HFFc6 (cell line): Measurements from ENCODE around the gene AOX1. TPM values are rescaled to one million over a fixed set of nuclear protein-coding genes. Genes with fewer than 3 reads are reported as not detected.

ENCODE experiments used
- DNase-seq: peaks from one replicate; pipeline ENCODE4 v3.0.0-alpha.2; 2018
- H3K27ac Mint-ChIP-seq: 2 replicates; pipeline ENCODE4 v1.8.0; 2020; ENCODE audit warnings: mild to moderate bottlenecking, mixed read lengths
- H3K27me3 Mint-ChIP-seq: 2 replicates; pipeline ENCODE4 v1.8.0; 2021; ENCODE audit warnings: mild to moderate bottlenecking, moderate library complexity, mixed read lengths; ENCODE audit not compliant: insufficient read depth
- H3K36me3 Mint-ChIP-seq: 2 replicates; pipeline ENCODE4 v1.8.0; 2021; ENCODE audit warnings: low read depth, mixed read lengths
- H3K4me1 Mint-ChIP-seq: 2 replicates; pipeline ENCODE4 v1.8.0; 2020; ENCODE audit warnings: low read depth, mixed read lengths
- H3K4me3 Mint-ChIP-seq: 2 replicates; pipeline ENCODE4 v1.8.0; 2020; ENCODE audit warnings: mild to moderate bottlenecking, moderate library complexity, mixed read lengths
- H3K9me3 Mint-ChIP-seq: 2 replicates; pipeline ENCODE4 v1.8.0; 2020; ENCODE audit warnings: mild to moderate bottlenecking, mixed read lengths
- CTCF ChIP-seq: fragments of 200-600 bp; sonication (generic); IDR thresholded peaks from 2 replicates; pipeline ENCODE4 v1.5.0; 2021; ENCODE audit warnings: antibody characterized with exemption, mild to moderate bottlenecking
- total RNA-seq, 6 experiments: library from RNA; stranded (reverse); fragmentation: NEBNext Ultra II Directional; extraction: Animal tissue kit (Norgen Biotek cat#: 25700); gene quantifications; 2 replicates in 1 of 6; 3 replicates in 5 of 6; pipeline ENCODE4 v1.2.3, GENCODE V29; 2021

The AOX1 gene
- total RNA-seq, 6 experiments from 2014 or later = 46.7 to 71.7 (median 62.1) TPM

GRCh38 chr2:200652158-200652557 is 66.3 kb downstream of the AOX1 start:
- H3K9me3 Mint-ChIP-seq = no peaks in the 10 kb centered on the region
- H3K27ac Mint-ChIP-seq = no peak overlapping the region
- H3K4me3 Mint-ChIP-seq = no peak overlapping the region
- no peak for DNase-seq
- H3K36me3 Mint-ChIP-seq = peaks cover 46% of the 10 kb centered on the region
- TF ChIP-seq CTCF = no peak
- H3K4me1 Mint-ChIP-seq = peaks cover 16% of the 10 kb centered on the region; the same call in 1 of the 2 replicates
- H3K27me3 Mint-ChIP-seq = no peaks in the 10 kb centered on the region; the same call in 1 of the 2 replicates

- Mint-ChIP-seq H3K36me3 (peaks cover 37% of the 10 kb centered on the region), H3K27ac (no peak overlapping the region), H3K9me3 (no peaks in the 10 kb centered on the region), H3K27me3 (no peaks in the 10 kb centered on the region; the same call in 1 of the 2 replicates), H3K4me1 (peaks cover 16% of the 10 kb centered on the region; the same call in 1 of the 2 replicates), H3K4me3 (no peak overlapping the region)
- TF ChIP-seq CTCF = no peak
- DNase-seq = no peak
Measured at GRCh38 chr2:200653021-200653420, 67.2 kb downstream of the AOX1 start.

- H3K9me3 Mint-ChIP-seq = no peaks in the 10 kb centered on the region
- no peak overlapping the region for H3K4me3 Mint-ChIP-seq
- H3K27me3 Mint-ChIP-seq = no peaks in the 10 kb centered on the region; the same call in 1 of the 2 replicates
- TF ChIP-seq CTCF = no peak
- no peak for DNase-seq
- H3K4me1 Mint-ChIP-seq = peaks cover 11% of the 10 kb centered on the region; the same call in 1 of the 2 replicates
- peaks cover 24% of the 10 kb centered on the region for H3K36me3 Mint-ChIP-seq
- no peak overlapping the region for H3K27ac Mint-ChIP-seq
Measured at GRCh38 chr2:200654823-200655222, 69.0 kb downstream of the AOX1 start.

GRCh38 chr2:200655918-200656580 is 70.2 kb downstream of the AOX1 start:
- Mint-ChIP-seq H3K9me3 (no peaks in the 10 kb centered on the region), H3K4me1 (peaks cover 11% of the 10 kb centered on the region; the same call in 1 of the 2 replicates), H3K36me3 (peaks cover 12% of the 10 kb centered on the region), H3K27ac (no peak overlapping the region), H3K4me3 (no peak overlapping the region), H3K27me3 (no peaks in the 10 kb centered on the region)
- no peak for DNase-seq
- TF ChIP-seq CTCF = no peak

- no peak overlapping the region for H3K27ac Mint-ChIP-seq
- no peaks in the 10 kb centered on the region for H3K27me3 Mint-ChIP-seq
- TF ChIP-seq CTCF = no peak; the same call in 1 of the 2 replicates
- no peak for DNase-seq
- H3K4me1 Mint-ChIP-seq = peaks cover 30% of the 10 kb centered on the region
- no peak overlapping the region for H3K4me3 Mint-ChIP-seq
- H3K36me3 Mint-ChIP-seq = peaks cover 8% of the 10 kb centered on the region
- H3K9me3 Mint-ChIP-seq = no peaks in the 10 kb centered on the region
Measured at GRCh38 chr2:200658278-200658864, 72.6 kb downstream of the AOX1 start.
